Ishikawa (cell line): ENCODE results near the gene SF3B1.

ENCODE experiments used
- CEBPB ChIP-seq: IDR thresholded peaks from 2 replicates; pipeline ENCODE4 v1.6.1; 2012
- CREB1 ChIP-seq: IDR thresholded peaks from 2 replicates; pipeline ENCODE4 v1.6.1; 2012; ENCODE audit warnings: low read depth
- EGR1 ChIP-seq: IDR thresholded peaks from 2 replicates; pipeline ENCODE4 v1.6.1; 2012
- EP300 ChIP-seq: IDR thresholded peaks from 2 replicates; pipeline ENCODE4 v1.6.1; 2012; ENCODE audit warnings: borderline replicate concordance
- FOXM1 ChIP-seq: IDR thresholded peaks from 2 replicates; pipeline ENCODE4 v1.6.1; 2012; ENCODE audit warnings: low read depth, borderline replicate concordance
- MAX ChIP-seq: IDR thresholded peaks from 2 replicates; pipeline ENCODE4 v1.6.1; 2012
- NFIC ChIP-seq: IDR thresholded peaks from 2 replicates; pipeline ENCODE4 v1.6.1; 2012
- RAD21 ChIP-seq: IDR thresholded peaks from 2 replicates; pipeline ENCODE4 v1.6.1; 2012; ENCODE audit warnings: low read depth
- REST ChIP-seq: IDR thresholded peaks from 2 replicates; pipeline ENCODE4 v1.6.1; 2012; ENCODE audit warnings: low read depth, mild to moderate bottlenecking
- TAF1 ChIP-seq: IDR thresholded peaks from 2 replicates; pipeline ENCODE4 v1.6.1; 2012; ENCODE audit warnings: low read depth, mild to moderate bottlenecking
- TCF12 ChIP-seq: IDR thresholded peaks from 2 replicates; pipeline ENCODE4 v1.6.1; 2012; ENCODE audit warnings: low read depth
- TEAD4 ChIP-seq: IDR thresholded peaks from 2 replicates; pipeline ENCODE4 v1.6.1; 2012
- USF1 ChIP-seq: IDR thresholded peaks from 2 replicates; pipeline ENCODE4 v1.6.1; 2012
- YY1 ChIP-seq: IDR thresholded peaks from 2 replicates; pipeline ENCODE4 v1.6.1; 2012; ENCODE audit warnings: low read depth
- ZBTB7A ChIP-seq: IDR thresholded peaks from 2 replicates; pipeline ENCODE4 v1.6.1; 2012; ENCODE audit warnings: low read depth

Gene SF3B1

GRCh38 chr2:197414515-197414914, 20.3 kb downstream of the SF3B1 start:
- TF ChIP-seq YY1, result no peak
- TF ChIP-seq ZBTB7A, result no peak
- TF ChIP-seq EGR1, result no peak

- TF ChIP-seq USF1 (no peak), RAD21 (no peak), MAX (no peak), REST (no peak), ZBTB7A (no peak), EGR1 (no peak), FOXM1 (no peak), NFIC (no peak), CEBPB (no peak), EP300 (no peak), TCF12 (no peak), TAF1 (no peak), TEAD4 (no peak), YY1 (no peak), CREB1 (no peak)
These were observed 20.8 kb downstream of the SF3B1 start for GRCh38 chr2:197414039-197414438.

GRCh38 chr2:197405582-197405981, 29.2 kb downstream of the SF3B1 start:
- no peak for TF ChIP-seq EP300
- no peak for TF ChIP-seq FOXM1
- no peak for TF ChIP-seq CEBPB
- TF ChIP-seq TCF12, result no peak

- TF ChIP-seq TAF1, result no peak
- no peak for TF ChIP-seq USF1
- no peak for TF ChIP-seq CREB1
- TF ChIP-seq YY1, result no peak
- no peak for TF ChIP-seq MAX
- no peak for TF ChIP-seq ZBTB7A
- TF ChIP-seq RAD21, result no peak
These were observed 34.8 kb downstream of the SF3B1 start for GRCh38 chr2:197399887-197400540.

GRCh38 chr2:197398913-197399312, 35.9 kb downstream of the SF3B1 start:
- TF ChIP-seq TCF12 (no peak), MAX (no peak)

GRCh38 chr2:197391220-197391717, 43.6 kb downstream of the SF3B1 start:
- no peak for TF ChIP-seq EGR1
- TF ChIP-seq ZBTB7A, result no peak
- TF ChIP-seq CREB1, result no peak
- TF ChIP-seq MAX, result no peak
- TF ChIP-seq RAD21, result no peak
- no peak for TF ChIP-seq TAF1
- TF ChIP-seq NFIC, result no peak
- no peak for TF ChIP-seq YY1
- no peak for TF ChIP-seq TCF12
- no peak for TF ChIP-seq USF1
- no peak for TF ChIP-seq FOXM1
- no peak for TF ChIP-seq CEBPB
- TF ChIP-seq EP300, result no peak
- TF ChIP-seq TEAD4, result no peak
- TF ChIP-seq REST, result no peak
